ENCODE data around the gene CEMIP.
A peak's percentile ranks its signal among the peaks of the same experiment; 100 is the strongest.

- TF ChIP-seq, protein P1, sequence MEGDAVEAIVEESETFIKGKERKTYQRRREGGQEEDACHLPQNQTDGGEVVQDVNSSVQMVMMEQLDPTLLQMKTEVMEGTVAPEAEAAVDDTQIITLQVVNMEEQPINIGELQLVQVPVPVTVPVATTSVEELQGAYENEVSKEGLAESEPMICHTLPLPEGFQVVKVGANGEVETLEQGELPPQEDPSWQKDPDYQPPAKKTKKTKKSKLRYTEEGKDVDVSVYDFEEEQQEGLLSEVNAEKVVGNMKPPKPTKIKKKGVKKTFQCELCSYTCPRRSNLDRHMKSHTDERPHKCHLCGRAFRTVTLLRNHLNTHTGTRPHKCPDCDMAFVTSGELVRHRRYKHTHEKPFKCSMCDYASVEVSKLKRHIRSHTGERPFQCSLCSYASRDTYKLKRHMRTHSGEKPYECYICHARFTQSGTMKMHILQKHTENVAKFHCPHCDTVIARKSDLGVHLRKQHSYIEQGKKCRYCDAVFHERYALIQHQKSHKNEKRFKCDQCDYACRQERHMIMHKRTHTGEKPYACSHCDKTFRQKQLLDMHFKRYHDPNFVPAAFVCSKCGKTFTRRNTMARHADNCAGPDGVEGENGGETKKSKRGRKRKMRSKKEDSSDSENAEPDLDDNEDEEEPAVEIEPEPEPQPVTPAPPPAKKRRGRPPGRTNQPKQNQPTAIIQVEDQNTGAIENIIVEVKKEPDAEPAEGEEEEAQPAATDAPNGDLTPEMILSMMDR (IDR thresholded peaks at IDR 0.05; ENCODE audit: poor library complexity): peak; percentile 83
- no peak for TF ChIP-seq EZH2 (IDR thresholded peaks at IDR 0.05; ENCODE audit: borderline replicate concordance)
Observed at GRCh38 chr15:80776420-80777045, 2.6 kb upstream of the CEMIP start.
